CD1c-positive myeloid dendritic cell (primary cell): ENCODE results near the gene HCRT.

Experiments used
- DNase-seq: peaks from one replicate; pipeline ENCODE4 v3.0.0-alpha.2; 2016; ENCODE audit errors: extremely low spot score

HCRT gene

DNA sequence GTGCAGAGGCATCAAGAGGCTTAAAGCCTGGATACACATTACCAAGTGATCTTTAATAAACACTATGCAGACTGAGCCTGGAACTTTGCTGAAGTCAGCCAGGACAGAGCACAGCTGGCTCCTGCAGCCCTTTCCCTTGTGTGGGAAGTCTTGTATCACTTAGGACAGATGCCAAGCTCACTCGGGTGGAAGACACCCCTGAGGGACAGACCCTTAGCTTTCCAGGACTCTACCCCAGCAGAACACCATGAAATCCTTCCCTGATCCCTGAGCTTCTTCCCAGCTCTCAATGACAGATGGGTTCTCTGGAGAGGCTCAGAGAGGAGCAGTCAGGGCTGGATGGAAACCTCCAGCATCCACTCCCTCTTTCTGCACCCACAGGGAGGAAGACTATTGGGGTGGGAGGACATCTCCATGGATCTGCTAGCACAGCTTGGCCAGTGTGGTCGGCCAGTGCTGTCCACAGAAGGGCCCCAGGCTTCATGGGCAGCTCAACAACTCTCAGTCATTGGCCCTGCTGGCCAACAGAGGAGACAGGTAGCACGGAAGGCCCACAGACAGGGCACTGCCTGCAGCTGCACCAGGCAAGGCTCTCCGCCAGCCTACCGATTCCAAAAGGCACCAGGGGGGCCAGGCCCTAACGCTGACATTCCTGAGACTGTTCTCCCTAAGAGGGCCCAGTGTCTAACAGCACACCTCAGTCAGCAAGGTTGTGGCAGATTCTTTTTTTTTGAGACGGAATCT is 46.3 kb downstream of the HCRT start:
- DNase-seq, result no peak

DNA sequence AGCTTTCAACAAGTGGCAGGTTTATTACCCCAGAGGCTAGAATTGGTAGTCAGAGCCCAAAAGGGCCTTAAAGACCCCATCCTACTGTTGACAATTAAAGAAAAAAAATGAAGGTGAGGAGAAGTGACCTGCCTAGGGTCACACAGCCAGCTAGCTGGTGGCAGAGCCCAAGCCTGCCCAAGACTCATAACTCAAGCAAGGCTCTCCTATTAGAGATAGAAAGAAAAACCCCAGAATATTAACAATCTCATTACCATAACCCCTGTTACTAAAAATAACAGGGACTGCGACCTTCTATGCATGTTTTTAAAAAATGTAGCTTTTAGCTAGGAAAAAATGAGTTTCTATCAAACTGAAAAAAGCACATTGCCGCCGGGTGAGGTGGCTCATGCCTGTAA is 48.6 kb downstream of the HCRT start:
- DNase-seq, result no peak

DNA sequence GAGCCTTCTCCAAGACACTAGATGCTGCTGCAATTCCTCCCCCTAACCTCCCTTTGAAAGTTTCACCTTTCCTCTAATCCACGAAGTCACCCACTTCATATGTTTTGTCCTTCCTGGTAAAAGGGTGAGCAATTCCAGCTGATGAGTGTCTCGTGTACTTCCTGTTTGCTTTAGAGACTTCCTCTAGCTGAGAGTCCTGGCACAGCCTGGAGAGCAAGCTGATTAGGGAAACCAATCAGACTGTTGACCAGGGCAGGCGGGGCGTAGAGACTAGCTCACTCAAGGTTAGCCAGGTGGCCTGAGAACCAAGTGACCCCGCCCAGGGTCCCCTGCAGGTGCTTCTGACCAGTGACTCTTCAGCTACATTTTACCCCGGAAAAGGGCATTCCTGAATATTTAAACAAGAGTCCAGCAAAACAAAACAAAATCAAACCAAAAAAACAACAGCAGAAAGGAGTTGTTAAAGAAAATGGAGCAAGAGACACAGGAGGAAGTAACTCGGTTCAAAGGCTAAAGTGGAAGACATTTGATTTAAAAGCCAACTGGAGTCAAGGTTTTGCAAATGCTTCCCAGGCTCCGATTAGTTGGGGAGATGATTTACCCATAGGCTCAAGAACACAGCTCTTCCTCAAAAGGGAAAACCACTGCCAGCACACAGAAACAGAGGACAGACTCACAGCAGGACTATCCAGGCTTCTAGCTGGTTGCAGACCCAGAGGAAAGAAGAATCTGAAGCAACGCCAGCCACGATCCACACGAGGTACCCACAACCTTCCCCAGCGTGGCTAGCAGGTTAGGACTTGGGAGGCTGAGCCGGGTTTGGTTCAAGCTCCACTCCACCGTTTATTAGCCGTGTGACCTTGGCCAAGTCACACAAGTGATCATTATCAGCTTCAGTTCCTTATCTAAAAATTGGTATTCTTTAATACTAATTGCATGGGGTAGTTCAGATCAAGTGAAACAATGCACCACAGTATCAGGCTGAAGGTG is 49.3 kb downstream of the HCRT start:
- peak; percentile 88 for DNase-seq

DNA sequence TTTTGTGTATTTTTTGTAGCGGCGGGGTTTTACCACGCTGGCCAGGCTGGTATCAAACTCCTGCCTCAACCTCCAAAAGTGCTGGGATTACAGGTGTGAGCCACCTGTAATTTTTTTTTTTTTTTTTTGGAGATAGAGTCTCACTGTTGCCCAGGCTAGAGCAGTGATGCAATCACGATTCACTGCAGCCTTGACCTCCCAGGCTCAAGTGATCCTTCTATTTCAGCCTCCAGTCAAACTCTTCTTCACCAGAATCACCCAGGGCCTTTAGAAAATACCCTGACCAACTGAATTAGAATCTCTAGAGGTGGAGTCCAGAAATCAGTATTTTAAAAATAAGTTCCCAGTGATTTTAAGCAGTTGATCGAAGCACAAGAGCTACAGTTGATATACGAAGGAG is 50.1 kb downstream of the HCRT start:
- no peak for DNase-seq
